Neural cell (in vitro differentiated cells): ENCODE data around the gene BMP7. TPM values are rescaled to one million over a fixed set of nuclear protein-coding genes. Genes with fewer than 3 reads are reported as not detected.

Source experiments
- H2AFZ ChIP-seq: fragments of 200-600, 300-800 bp; sonication (generic), shearing (Covaris generic); 2 replicates; pipeline ENCODE4 v1.6.0; 2014; ENCODE audit warnings: low read depth, mild to moderate bottlenecking, antibody characterized with exemption, low read length, moderate library complexity
- H3F3A ChIP-seq: fragments of 200-600 bp; shearing (Covaris generic); 2 replicates; pipeline ENCODE4 v1.6.1; 2016; ENCODE audit warnings: mild to moderate bottlenecking, moderate library complexity, mixed read lengths, antibody characterized with exemption, low read length; ENCODE audit not compliant: insufficient read depth, poor library complexity, severe bottlenecking
- H3K27ac ChIP-seq: fragments of 200-600, 300-800 bp; sonication (generic), shearing (Covaris generic); 2 replicates; pipeline ENCODE4 v1.5.1; 2014; ENCODE audit warnings: mild to moderate bottlenecking, low read length, moderate library complexity
- H3K27me3 ChIP-seq: fragments of 300-800, 200-600 bp; sonication (generic), shearing (Covaris generic); 2 replicates; pipeline ENCODE4 v1.6.0; 2014; ENCODE audit warnings: mild to moderate bottlenecking, low read depth, low read length, moderate library complexity; ENCODE audit not compliant: insufficient read depth
- H3K36me3 ChIP-seq: fragments of 300-800, 200-600 bp; sonication (generic), shearing (Covaris generic); 2 replicates; pipeline ENCODE4 v1.5.1; 2014; ENCODE audit warnings: mild to moderate bottlenecking, antibody characterized with exemption, low read length, moderate library complexity; ENCODE audit not compliant: insufficient read depth
- H3K4me2 ChIP-seq: fragments of 300-800, 200-600 bp; sonication (generic), shearing (Covaris generic); 2 replicates; pipeline ENCODE4 v1.6.0; 2014; ENCODE audit warnings: mild to moderate bottlenecking, low read length
- H3K4me3 ChIP-seq: fragments of 300-800, 200-600 bp; sonication (generic), shearing (Covaris generic); 2 replicates; pipeline ENCODE4 v1.5.1; 2014; ENCODE audit warnings: mild to moderate bottlenecking, low read length, moderate library complexity
- H3K79me2 ChIP-seq: fragments of 200-600 bp; shearing (Covaris generic); replicated peaks from 2 replicates; pipeline ENCODE4 v1.6.0; 2014; ENCODE audit warnings: mild to moderate bottlenecking, low read length, moderate library complexity; ENCODE audit not compliant: insufficient read depth
- H3K9ac ChIP-seq: fragments of 300-800, 200-600 bp; sonication (generic), shearing (Covaris generic); 2 replicates; pipeline ENCODE4 v1.6.1; 2016; ENCODE audit warnings: mild to moderate bottlenecking, low read length, mixed read lengths
- H3K9me2 ChIP-seq: fragments of 200-600 bp; shearing (Covaris generic); 2 replicates; pipeline ENCODE4 v1.6.1; 2016; ENCODE audit warnings: mild to moderate bottlenecking, low read length, mixed read lengths; ENCODE audit not compliant: insufficient read depth
- H3K9me3 ChIP-seq: fragments of 200-600, 300-800 bp; sonication (generic), shearing (Covaris generic); 2 replicates; pipeline ENCODE4 v1.6.1; 2016; ENCODE audit warnings: mild to moderate bottlenecking, mixed run types, low read length, moderate library complexity, mixed read lengths
- H4K20me1 ChIP-seq: fragments of 200-600 bp; shearing (Covaris generic); 2 replicates; pipeline ENCODE4 v1.6.1; 2016; ENCODE audit warnings: mild to moderate bottlenecking, mixed run types; ENCODE audit not compliant: insufficient read depth
- EP300 ChIP-seq: fragments of 450-650 bp; conservative IDR thresholded peaks from 2 replicates; pipeline ENCODE4 v1.6.1; 2014; ENCODE audit warnings: antibody characterized with exemption, mild to moderate bottlenecking, moderate library complexity; ENCODE audit not compliant: poor library complexity, severe bottlenecking
- EZH2 ChIP-seq: fragments of 200-600, 300-800 bp; shearing (Covaris generic), sonication (generic); IDR thresholded peaks from 2 replicates; pipeline ENCODE4 v1.6.1; 2014; ENCODE audit warnings: antibody characterized with exemption, low read length, borderline replicate concordance, mild to moderate bottlenecking; ENCODE audit not compliant: insufficient read depth, poor library complexity, severe bottlenecking
- MXI1 ChIP-seq: fragments of 450-650 bp; conservative IDR thresholded peaks from 2 replicates; pipeline ENCODE4 v1.6.1; 2014; ENCODE audit warnings: antibody characterized with exemption, mild to moderate bottlenecking; ENCODE audit not compliant: poor library complexity, severe bottlenecking
- POLR2AphosphoS5 ChIP-seq: IDR thresholded peaks from 2 replicates; pipeline ENCODE4 v1.6.1; 2012
- RAD21 ChIP-seq: fragments of 450-650 bp; conservative IDR thresholded peaks from 2 replicates; pipeline ENCODE4 v1.6.1; 2014; ENCODE audit warnings: antibody characterized with exemption, mild to moderate bottlenecking, moderate library complexity
- REST ChIP-seq: IDR thresholded peaks from 2 replicates; pipeline ENCODE4 v1.6.1; 2012; ENCODE audit warnings: borderline replicate concordance
- SMC3 ChIP-seq: fragments of 450-650 bp; conservative IDR thresholded peaks from 2 replicates; pipeline ENCODE4 v1.6.1; 2014; ENCODE audit warnings: antibody characterized with exemption, mild to moderate bottlenecking, moderate library complexity; ENCODE audit not compliant: poor library complexity
- TAF1 ChIP-seq: IDR thresholded peaks from 2 replicates; pipeline ENCODE4 v1.6.1; 2012; ENCODE audit warnings: low read depth
- polyA plus RNA-seq: library from polyadenylated mRNA; depleted of rRNA; stranded (reverse); fragments of >200 nt; gene quantifications from 2 replicates; pipeline ENCODE4 v1.2.3, GENCODE V29; 2014
- TF ChIP-seq, protein P1 (sequence below): fragments of 450-650 bp; IDR thresholded peaks from 2 replicates; pipeline ENCODE4 v1.5.1; 2014; ENCODE audit warnings: antibody characterized with exemption, mild to moderate bottlenecking, moderate library complexity; ENCODE audit not compliant: poor library complexity, severe bottlenecking

The BMP7 gene
- polyA plus RNA-seq, 1 donor from 2014 or later = 3.6 TPM

DNA sequence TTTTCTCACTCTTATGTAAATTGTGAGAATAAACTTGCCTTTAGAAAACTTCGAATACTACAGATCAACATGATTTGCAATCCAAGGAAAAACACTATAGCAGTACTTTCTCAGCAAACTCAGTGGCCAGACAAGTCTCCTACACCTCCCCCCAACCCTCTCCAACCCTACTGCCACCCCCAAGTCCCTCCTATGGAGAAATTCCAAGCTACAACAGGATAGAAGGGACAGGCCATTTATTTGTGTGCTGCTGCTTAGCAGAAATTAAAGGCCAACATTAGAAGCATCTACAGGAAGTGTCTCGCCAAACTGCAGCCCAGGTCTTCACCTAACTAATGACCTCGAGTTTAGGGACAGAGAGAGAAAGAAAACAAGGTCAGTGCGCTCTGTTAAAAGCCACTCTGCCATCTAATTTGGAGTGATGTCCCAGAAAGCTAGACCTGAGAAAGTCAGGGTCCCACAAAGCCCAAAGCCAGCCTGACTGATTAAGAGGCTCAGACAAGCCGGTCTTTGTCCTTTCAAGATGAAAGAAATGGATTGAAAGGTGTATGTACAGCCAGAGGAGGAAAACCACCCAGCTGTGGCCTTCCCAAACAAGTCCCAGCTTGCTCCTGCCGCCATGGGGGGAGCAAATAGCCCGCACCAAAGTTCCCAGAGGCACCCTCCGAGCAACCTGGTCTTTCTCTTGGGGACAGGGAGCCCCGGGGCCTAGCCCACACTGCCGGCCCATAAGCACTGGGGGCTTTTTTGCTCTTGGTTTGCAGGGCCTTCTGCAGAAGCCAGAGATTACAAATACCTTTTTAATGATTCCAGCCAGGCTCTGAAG, 3.4 kb downstream of the BMP7 start:
- Histone ChIP-seq H3K79me2 (no peaks in the 10 kb centered on the region), H3F3A (no peaks in the 10 kb centered on the region), H3K27ac (no peak overlapping the region), H2AFZ (no peak overlapping the region), H3K9me2 (no peaks in the 10 kb centered on the region), H3K27me3 (peaks cover 81% of the 10 kb centered on the region), H3K9ac (no peak overlapping the region), H3K36me3 (no peaks in the 10 kb centered on the region), H3K9me3 (no peaks in the 10 kb centered on the region), H3K4me3 (no peak overlapping the region), H3K4me2 (no peak overlapping the region), H4K20me1 (no peaks in the 10 kb centered on the region)
- TF ChIP-seq POLR2AphosphoS5 (no peak), MXI1 (no peak), REST (no peak), RAD21 (no peak)
- TF ChIP-seq, protein P1, sequence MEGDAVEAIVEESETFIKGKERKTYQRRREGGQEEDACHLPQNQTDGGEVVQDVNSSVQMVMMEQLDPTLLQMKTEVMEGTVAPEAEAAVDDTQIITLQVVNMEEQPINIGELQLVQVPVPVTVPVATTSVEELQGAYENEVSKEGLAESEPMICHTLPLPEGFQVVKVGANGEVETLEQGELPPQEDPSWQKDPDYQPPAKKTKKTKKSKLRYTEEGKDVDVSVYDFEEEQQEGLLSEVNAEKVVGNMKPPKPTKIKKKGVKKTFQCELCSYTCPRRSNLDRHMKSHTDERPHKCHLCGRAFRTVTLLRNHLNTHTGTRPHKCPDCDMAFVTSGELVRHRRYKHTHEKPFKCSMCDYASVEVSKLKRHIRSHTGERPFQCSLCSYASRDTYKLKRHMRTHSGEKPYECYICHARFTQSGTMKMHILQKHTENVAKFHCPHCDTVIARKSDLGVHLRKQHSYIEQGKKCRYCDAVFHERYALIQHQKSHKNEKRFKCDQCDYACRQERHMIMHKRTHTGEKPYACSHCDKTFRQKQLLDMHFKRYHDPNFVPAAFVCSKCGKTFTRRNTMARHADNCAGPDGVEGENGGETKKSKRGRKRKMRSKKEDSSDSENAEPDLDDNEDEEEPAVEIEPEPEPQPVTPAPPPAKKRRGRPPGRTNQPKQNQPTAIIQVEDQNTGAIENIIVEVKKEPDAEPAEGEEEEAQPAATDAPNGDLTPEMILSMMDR = no peak

DNA sequence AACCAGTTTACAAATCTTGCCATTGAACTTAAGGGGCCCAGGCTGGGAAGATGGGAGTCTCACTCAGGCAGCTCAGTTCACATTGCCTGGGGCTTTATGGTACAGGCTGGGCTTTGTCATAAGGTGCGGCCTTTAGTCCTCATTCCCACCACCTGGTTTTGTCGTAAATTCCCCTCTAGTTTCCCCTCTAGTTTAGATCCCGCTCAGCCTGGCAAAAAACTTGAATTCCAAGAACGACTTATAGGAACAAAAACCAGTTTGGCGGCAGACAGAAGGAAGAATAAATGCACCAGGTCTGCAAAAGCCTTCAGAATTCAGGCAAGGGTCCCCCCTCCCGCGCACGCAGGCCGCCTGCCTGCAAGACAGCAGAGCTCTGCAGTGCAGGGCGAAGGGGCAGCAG, 4.1 kb downstream of the BMP7 start:
- Histone ChIP-seq H2AFZ (no peak overlapping the region), H4K20me1 (no peaks in the 10 kb centered on the region), H3K9me3 (no peaks in the 10 kb centered on the region), H3K4me2 (no peak overlapping the region), H3F3A (no peaks in the 10 kb centered on the region), H3K27ac (no peak overlapping the region), H3K36me3 (no peaks in the 10 kb centered on the region), H3K27me3 (peaks cover 74% of the 10 kb centered on the region), H3K4me3 (no peak overlapping the region), H3K9me2 (no peaks in the 10 kb centered on the region), H3K79me2 (no peaks in the 10 kb centered on the region), H3K9ac (no peak overlapping the region)
- TF ChIP-seq EZH2 = no peak
- TF ChIP-seq TAF1 = no peak
- no peak for TF ChIP-seq REST
- TF ChIP-seq MXI1 = no peak
- no peak for TF ChIP-seq EP300
- TF ChIP-seq POLR2AphosphoS5 = no peak
- TF ChIP-seq, protein P1 = no peak
- no peak for TF ChIP-seq SMC3
- no peak for TF ChIP-seq RAD21
